VCaP (cell line): ENCODE data around the gene NLRP1.

ENCODE experiments used
- H3K27ac ChIP-seq: fragments of 450-650 bp; 2 replicates; pipeline ENCODE4 v1.5.1; 2017
- TF ChIP-seq, protein P1 (sequence below): fragments of 450-650 bp; conservative IDR thresholded peaks from 2 replicates; pipeline ENCODE4 v1.5.1; 2017; ENCODE audit warnings: mild to moderate bottlenecking, moderate library complexity

Gene NLRP1

DNA sequence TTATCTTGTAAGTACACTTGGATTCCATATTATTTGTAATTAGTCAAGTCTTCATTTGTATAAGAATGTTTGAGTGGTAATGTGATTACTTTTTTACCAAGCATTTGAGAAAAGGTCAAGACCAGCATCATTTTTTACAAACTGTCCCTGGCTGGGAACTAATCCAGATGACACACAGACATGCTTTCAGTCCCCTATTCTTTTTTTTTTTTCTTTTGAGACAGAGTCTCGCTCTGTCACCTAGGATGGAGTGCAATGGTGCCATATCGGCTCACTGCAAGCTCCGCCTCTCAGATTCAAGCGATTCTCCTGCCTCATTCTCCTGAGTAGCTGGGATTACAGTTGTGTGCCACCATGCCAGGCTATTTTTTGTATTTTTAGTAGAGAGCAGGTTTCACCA is 102.9 kb downstream of the NLRP1 start:
- H3K27ac ChIP-seq = no peak overlapping the region
- TF ChIP-seq, protein P1, sequence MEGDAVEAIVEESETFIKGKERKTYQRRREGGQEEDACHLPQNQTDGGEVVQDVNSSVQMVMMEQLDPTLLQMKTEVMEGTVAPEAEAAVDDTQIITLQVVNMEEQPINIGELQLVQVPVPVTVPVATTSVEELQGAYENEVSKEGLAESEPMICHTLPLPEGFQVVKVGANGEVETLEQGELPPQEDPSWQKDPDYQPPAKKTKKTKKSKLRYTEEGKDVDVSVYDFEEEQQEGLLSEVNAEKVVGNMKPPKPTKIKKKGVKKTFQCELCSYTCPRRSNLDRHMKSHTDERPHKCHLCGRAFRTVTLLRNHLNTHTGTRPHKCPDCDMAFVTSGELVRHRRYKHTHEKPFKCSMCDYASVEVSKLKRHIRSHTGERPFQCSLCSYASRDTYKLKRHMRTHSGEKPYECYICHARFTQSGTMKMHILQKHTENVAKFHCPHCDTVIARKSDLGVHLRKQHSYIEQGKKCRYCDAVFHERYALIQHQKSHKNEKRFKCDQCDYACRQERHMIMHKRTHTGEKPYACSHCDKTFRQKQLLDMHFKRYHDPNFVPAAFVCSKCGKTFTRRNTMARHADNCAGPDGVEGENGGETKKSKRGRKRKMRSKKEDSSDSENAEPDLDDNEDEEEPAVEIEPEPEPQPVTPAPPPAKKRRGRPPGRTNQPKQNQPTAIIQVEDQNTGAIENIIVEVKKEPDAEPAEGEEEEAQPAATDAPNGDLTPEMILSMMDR = no peak

DNA sequence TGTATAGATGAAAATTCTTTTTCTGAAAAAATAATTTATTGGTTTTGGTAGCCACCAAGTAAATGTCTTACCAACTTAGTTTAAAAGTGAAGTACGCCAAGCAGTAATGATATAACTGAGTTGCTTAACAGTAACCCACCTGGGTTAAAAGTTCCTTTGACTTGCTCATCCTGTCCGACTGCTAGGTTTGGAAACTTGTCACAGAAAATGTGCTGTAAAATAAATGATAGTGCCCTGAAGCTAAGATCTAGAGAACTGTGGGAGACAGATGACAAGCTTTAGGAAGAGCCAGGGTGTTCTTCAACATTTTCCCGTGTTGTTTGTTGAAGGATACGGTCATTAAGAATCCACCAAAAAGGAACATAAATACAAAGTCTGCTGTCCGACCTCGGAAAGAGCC is 103.3 kb downstream of the NLRP1 start:
- no peak overlapping the region for H3K27ac ChIP-seq
- TF ChIP-seq, protein P1 = no peak

DNA sequence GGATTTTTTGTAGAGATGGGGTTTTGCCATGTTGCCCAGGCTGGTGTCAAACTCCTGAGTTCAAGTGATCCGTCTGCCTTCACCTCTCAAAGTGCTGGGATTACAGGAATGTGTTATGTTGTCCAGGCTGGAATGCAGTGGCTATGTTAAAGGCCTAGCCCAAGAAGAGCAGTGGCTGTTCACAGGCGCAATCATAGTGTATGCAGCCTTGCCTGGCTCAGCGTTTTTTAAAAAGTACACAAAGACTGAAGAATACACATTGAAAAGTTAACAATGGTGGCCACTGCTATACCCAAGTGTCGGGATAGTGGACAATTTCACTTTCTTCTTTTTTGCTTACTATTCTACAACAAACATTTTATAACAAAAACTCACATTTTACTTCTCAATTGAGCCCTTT is 105.3 kb downstream of the NLRP1 start:
- TF ChIP-seq, protein P1 = no peak
- no peak overlapping the region for H3K27ac ChIP-seq

DNA sequence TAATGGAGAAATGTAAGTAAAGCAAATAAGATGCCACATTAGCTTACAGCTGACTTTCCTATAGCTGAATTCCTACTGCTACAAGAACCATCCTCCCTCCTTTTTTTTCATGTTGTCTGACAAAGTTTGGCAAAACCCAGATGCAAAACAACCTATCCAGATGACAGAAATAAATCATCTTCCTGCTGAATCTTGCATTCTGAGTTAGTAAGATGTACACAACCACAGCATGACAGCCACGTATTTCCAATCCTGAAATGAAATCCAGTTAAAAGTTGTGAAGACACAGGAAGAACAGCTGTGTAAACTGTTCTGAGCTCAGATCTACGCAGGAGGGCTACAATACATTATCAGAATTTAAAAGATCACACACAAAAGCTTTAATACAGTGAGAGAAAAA is 110.4 kb downstream of the NLRP1 start:
- H3K27ac ChIP-seq = no peak overlapping the region
- TF ChIP-seq, protein P1 = no peak

DNA sequence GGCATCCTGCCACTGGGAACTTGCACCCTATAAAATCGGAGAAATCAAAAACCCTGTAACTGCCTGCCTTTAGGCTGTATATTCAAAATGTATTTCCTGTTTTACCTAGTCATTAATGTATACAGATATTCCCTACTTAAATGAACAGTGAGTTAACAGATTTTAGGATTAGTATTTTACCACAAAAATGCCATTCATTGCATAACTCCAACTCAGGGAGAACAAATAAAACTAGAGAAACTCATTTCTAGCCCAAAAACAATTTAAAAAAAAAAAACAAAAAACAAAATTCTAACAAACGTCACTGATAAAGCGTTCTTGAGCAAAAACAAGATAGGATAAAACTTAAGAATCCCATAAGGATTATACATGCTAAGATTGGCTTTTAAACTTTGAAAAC is 111.8 kb downstream of the NLRP1 start:
- no peak overlapping the region for H3K27ac ChIP-seq
- TF ChIP-seq, protein P1 = no peak

DNA sequence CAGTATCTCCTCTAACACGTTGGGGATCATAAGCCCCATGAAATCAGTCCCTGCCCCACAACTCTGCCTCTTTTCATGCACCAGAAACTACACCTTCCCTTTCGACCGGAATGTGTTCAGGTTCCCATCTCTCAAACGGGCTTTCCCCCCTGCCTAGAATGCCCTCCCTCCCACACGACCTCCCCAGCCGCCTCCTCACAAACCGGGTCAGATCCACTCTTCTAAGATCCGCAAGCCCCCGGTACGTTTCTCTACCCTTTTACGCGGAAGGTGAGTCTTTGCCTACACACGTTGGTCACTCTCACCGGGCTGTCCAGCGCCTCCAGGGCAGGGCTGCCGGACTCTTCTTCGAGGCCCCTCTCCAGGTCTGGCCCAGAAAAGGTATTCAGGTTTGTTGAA is 116.2 kb downstream of the NLRP1 start:
- H3K27ac ChIP-seq = peak overlapping the region; percentile 75
- TF ChIP-seq, protein P1 = no peak

DNA sequence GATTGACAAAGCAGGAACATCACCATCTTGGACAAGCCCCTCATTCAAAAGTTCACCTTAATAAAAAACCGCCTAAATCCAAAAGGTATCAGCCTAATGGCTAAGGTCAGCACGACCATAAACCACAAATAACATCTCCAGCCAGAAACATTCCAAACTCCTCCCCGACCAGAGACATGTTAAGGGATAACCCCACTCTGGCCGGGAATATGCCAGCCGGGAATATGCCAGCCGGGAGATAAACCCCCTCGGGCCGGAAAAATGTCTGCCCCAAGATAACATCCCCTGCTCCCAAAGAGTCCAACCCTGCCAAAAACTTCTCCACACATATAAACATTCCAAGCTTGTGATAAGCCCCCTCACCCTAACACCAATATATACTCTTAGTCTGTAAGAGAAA is 116.9 kb downstream of the NLRP1 start:
- peak overlapping the region; percentile 75; the same call in 1 of the 2 replicates for H3K27ac ChIP-seq
- TF ChIP-seq, protein P1 = no peak

DNA sequence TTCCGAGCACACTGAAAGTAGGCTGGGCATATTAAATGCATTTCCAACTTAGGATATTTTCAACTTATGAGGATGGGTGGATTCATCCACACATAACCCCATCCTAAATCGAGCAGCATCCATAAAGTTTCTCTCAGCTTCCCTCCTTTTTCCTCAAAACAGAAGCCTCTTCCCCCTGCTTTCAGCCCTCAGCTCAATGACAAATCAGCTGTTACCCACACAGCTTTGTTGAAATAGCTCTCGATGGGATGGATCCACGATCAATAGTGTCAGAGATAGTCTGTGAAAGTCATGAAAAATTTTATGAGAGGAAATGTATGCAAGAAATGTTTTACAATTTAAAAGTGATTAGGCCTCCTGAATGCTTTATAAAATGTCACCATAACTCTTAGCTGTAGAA is 118.0 kb downstream of the NLRP1 start:
- TF ChIP-seq, protein P1 = no peak
- peak overlapping the region; percentile 75; the same call in 1 of the 2 replicates for H3K27ac ChIP-seq
